A673 (cell line): Measurements from ENCODE around the gene VWA1.

ENCODE experiments used
- EZH2 ChIP-seq: fragments of 200-600 bp; sonication (generic); IDR thresholded peaks from 2 replicates; pipeline ENCODE4 v1.6.1; 2017; ENCODE audit warnings: borderline replicate concordance, low read depth, mild to moderate bottlenecking, mixed read lengths, antibody characterized with exemption, low read length; ENCODE audit not compliant: poor library complexity, severe bottlenecking
- TF ChIP-seq, protein P1 (sequence below): fragments of 300-800, 200-600 bp; sonication (generic); conservative IDR thresholded peaks from 2 replicates; pipeline ENCODE4 v1.5.1; 2017; ENCODE audit warnings: low read depth, mild to moderate bottlenecking, antibody characterized with exemption, low read length, moderate library complexity, mixed read lengths

DNA sequence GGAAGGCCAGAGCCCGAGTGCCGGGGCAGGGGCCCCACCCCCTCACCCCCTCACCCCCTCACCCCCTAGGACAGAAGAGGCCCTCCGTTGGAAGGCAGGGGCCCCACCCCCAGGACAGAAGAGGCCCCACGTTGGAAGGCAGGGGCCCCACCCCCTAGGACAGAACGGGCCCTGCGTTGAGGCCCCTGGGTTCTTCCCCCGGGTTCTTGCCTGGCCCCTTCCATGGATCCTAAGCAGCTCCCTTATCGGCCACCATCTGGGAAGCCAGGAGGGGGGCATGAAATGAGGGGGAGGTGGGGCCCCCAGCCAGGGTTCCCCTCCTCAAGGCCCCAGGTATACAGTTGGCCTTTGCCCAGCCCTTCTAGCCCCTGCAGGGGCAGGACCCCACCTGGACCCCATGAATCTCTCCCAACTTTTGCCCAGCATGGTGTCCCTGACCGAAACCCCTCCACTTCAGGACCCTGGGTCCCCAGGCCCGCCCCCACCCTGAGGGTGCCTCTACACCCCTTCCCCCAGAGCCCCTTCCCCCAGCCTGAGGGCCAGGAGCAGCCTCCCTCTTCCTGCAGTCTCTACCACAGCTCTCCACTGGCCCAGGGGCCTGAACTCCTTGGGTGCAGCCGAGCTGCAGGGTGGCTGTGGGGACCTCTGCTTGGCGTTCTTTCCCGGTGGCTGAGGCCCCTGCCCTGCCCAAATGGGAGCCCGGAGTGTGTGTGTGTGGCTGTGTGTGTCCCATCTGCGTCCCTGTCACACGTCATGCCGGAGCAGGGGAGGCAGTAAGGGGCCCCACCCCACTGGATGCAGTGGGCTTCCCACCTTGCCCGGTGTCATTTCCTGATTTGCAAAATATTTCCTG, 4.3 kb upstream of the VWA1 start:
- TF ChIP-seq, protein P1, sequence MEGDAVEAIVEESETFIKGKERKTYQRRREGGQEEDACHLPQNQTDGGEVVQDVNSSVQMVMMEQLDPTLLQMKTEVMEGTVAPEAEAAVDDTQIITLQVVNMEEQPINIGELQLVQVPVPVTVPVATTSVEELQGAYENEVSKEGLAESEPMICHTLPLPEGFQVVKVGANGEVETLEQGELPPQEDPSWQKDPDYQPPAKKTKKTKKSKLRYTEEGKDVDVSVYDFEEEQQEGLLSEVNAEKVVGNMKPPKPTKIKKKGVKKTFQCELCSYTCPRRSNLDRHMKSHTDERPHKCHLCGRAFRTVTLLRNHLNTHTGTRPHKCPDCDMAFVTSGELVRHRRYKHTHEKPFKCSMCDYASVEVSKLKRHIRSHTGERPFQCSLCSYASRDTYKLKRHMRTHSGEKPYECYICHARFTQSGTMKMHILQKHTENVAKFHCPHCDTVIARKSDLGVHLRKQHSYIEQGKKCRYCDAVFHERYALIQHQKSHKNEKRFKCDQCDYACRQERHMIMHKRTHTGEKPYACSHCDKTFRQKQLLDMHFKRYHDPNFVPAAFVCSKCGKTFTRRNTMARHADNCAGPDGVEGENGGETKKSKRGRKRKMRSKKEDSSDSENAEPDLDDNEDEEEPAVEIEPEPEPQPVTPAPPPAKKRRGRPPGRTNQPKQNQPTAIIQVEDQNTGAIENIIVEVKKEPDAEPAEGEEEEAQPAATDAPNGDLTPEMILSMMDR: no peak
- TF ChIP-seq EZH2: no peak
